ENCODE data around the gene STT3B. TPM values are rescaled to one million over a fixed set of nuclear protein-coding genes. Genes with fewer than 3 reads are reported as not detected.

The STT3B gene
- total and polyA plus RNA-seq, 2 of the 4 experiments (the other 2 are of a cell fraction) = 45.5 to 86.4 TPM

- Histone ChIP-seq H2BK5ac (ENCODE audit: low read depth, low read length, poor library complexity, severe bottlenecking) (no peak overlapping the region), H2BK20ac (ENCODE audit: low read depth, low read length) (no peak overlapping the region), H3K14ac (replicated peaks; ENCODE audit: low read depth, low read length) (no peak overlapping the region), H3K18ac (ENCODE audit: low read depth, low read length) (no peak overlapping the region), H3K4me2 (ENCODE audit: low read depth, low read length) (no peak overlapping the region), H4K20me1 (ENCODE audit: insufficient read depth, low read length) (peaks cover 27% of the 10 kb centered on the region), H3K9me1 (ENCODE audit: insufficient read depth, low read length) (peaks cover 3% of the 10 kb centered on the region), H3K79me1 (ENCODE audit: low read depth in 1 of 2, low read length in 2 of 2) (peaks cover 15 to 40% of the 10 kb centered on the region in 2 experiments; a peak in 3 of 4 replicates), H3K9ac (ENCODE audit: low read depth, low read length) (no peak overlapping the region), H3K4me1 (ENCODE audit: control insufficient read depth, insufficient read depth, low read length) (peaks cover 3% of the 10 kb centered on the region), H4K91ac (ENCODE audit: insufficient read depth, low read depth, low read length) (no peak overlapping the region), H3K27me3 (ENCODE audit: control insufficient read depth, insufficient read depth, low read length) (no peaks in the 10 kb centered on the region), H3K4me3 (ENCODE audit: insufficient read depth, low read depth, low read length) (no peak overlapping the region), H2AFZ (replicated peaks; ENCODE audit: low read length, poor library complexity) (no peak overlapping the region), H3K27ac (ENCODE audit: insufficient read depth, low read length) (no peak overlapping the region), H3K9me3 (ENCODE audit: control insufficient read depth, insufficient read depth, low read length) (no peaks in the 10 kb centered on the region), H3K36me3 (ENCODE audit: control insufficient read depth, insufficient read depth, low read length) (no peaks in the 10 kb centered on the region), H2AK9ac (replicated peaks; ENCODE audit: low read depth, low read length, poor library complexity) (no peak overlapping the region), H2BK120ac (ENCODE audit: low read depth, low read length) (no peak overlapping the region), H3K23ac (ENCODE audit: low read depth, low read length) (no peak overlapping the region), H4K5ac (ENCODE audit: low read depth, low read length) (no peak overlapping the region), H2AK5ac (ENCODE audit: low read depth, low read length) (no peak overlapping the region), H3K56ac (ENCODE audit: extremely low read depth, insufficient read depth, low read length) (no peak overlapping the region), H4K8ac (ENCODE audit: low read depth in 2 of 2, low read length in 2 of 2) (no peak overlapping the region), H2BK15ac (ENCODE audit: low read depth, low read length) (no peak overlapping the region), H3K4ac (ENCODE audit: low read depth, low read length) (no peak overlapping the region)
- WGBS, 2 experiments (ENCODE audit: extremely low coverage in 2 of 2, insufficient read length in 1 of 2) = no CpG with 5 or more reads among the region's 2 CpGs
- ATAC-seq (ENCODE audit: low read depth) (no peak), DNase-seq (no peak)
- ChIA-PET POLR2A (ENCODE audit: unreplicated experiment) (no interaction called here), CTCF (no interaction called here)
- in situ Hi-C loops (cut with MboI; ENCODE audit: low sequenced_read_pairs) (loop anchor here (10.0 kb wide), 1 partner anchor 224 kb away; no protein-coding TSS in a partner anchor), dilution Hi-C loops (cut with HindIII; ENCODE audit: low sequenced_read_pairs, unreplicated experiment) (no loop called here), intact Hi-C loops (cut with micrococcal nuclease) (no loop called here)
- no peak for TF ChIP-seq BHLHE40 (IDR thresholded peaks at IDR 0.05; ENCODE audit: low read depth, low read length)
- no peak for TF ChIP-seq CEBPB (IDR thresholded peaks at IDR 0.05; ENCODE audit: low read depth, low read length)
- TF ChIP-seq NFE2L2 (IDR thresholded peaks at IDR 0.05; ENCODE audit: low read depth, low read length) = no peak
- no peak for TF ChIP-seq RFX5 (IDR thresholded peaks at IDR 0.05; ENCODE audit: low read depth, low read length)
- TF ChIP-seq CHD1 (IDR thresholded peaks at IDR 0.05; ENCODE audit: low read depth, low read length) = no peak
- TF ChIP-seq CTCF (conservative IDR thresholded peaks at IDR 0.05; ENCODE audit: low read depth, low read length) = no peak
- no peak for TF ChIP-seq SMC3 (IDR thresholded peaks at IDR 0.05; ENCODE audit: low read depth, low read length)
- no peak for TF ChIP-seq ELK1 (IDR thresholded peaks at IDR 0.05; ENCODE audit: borderline replicate concordance, low read depth, low read length)
- no peak for TF ChIP-seq USF2 (IDR thresholded peaks at IDR 0.05; ENCODE audit: low read depth, low read length)
- TF ChIP-seq FOS (IDR thresholded peaks at IDR 0.05; ENCODE audit: low read depth, low read length) = no peak
- no peak for TF ChIP-seq POLR2A (IDR thresholded peaks at IDR 0.05; ENCODE audit: low read depth, low read length)
- no peak for TF ChIP-seq RCOR1 (IDR thresholded peaks at IDR 0.05; ENCODE audit: insufficient replicate concordance, low read length)
- TF ChIP-seq RAD21 (IDR thresholded peaks at IDR 0.05; ENCODE audit: low read length) = no peak
- TF ChIP-seq MXI1 (IDR thresholded peaks at IDR 0.05; ENCODE audit: borderline replicate concordance, low read depth, low read length) = no peak
- TF ChIP-seq MAFK (IDR thresholded peaks at IDR 0.05; ENCODE audit: low read depth, low read length) = no peak
- no peak for TF ChIP-seq MAZ (IDR thresholded peaks at IDR 0.05; ENCODE audit: borderline replicate concordance, low read depth, low read length)
- no TSS peak for BruUV-seq (replicated peaks)
These were observed 8.4 kb downstream of the STT3B start for GRCh38 chr3:31541089-31541488.
